CD14-positive monocyte (primary cell): Measurements from ENCODE around the gene SLC16A12. TPM values are rescaled to one million over a fixed set of nuclear protein-coding genes. Genes with fewer than 3 reads are reported as not detected.

Experiments
- DNase-seq, 3 donors: peaks; one replicate each; pipeline ENCODE4 v3.0.0-alpha.2; 2011 to 2022
- H2AFZ ChIP-seq: 2 replicates; pipeline ENCODE4 v1.6.0; 2012; ENCODE audit warnings: mild to moderate bottlenecking, low read depth, low read length, inconsistent platforms; ENCODE audit not compliant: insufficient read depth, poor library complexity, severe bottlenecking
- H3K27ac ChIP-seq, 2 donors: 1 replicate in 1 of 2; 2 replicates in 1 of 2; pipeline ENCODE4 v1.5.1; 2012 to 2013; ENCODE audit warnings: low read length in 2 of 2, control low read depth in 1 of 2, inconsistent platforms in 1 of 2, low read depth in 1 of 2, mild to moderate bottlenecking in 1 of 2
- H3K27me3 ChIP-seq, 2 donors: one replicate each; pipeline versions ENCODE4 v1.6.0 to v1.6.1; 2011 to 2013; ENCODE audit warnings: low read length in 2 of 2; ENCODE audit not compliant: control insufficient read depth in 2 of 2, insufficient read depth in 2 of 2
- H3K36me3 ChIP-seq, 2 donors: replicated peaks in 1 of 2; 1 replicate in 1 of 2; 2 replicates in 1 of 2; pipeline versions ENCODE4 v1.5.1 to v1.6.1; 2012 to 2013; ENCODE audit warnings: low read length in 2 of 2, control low read depth in 1 of 2, inconsistent platforms in 1 of 2, mild to moderate bottlenecking in 1 of 2; ENCODE audit not compliant: insufficient read depth in 2 of 2, control insufficient read depth in 1 of 2
- H3K4me1 ChIP-seq, 2 donors: 1 replicate in 1 of 2; 2 replicates in 1 of 2; pipeline versions ENCODE4 v1.5.1 to v1.6.1; 2012 to 2013; ENCODE audit warnings: low read length in 2 of 2, control low read depth in 1 of 2, inconsistent platforms in 1 of 2, mild to moderate bottlenecking in 1 of 2, moderate library complexity in 1 of 2; ENCODE audit not compliant: insufficient read depth in 2 of 2, control insufficient read depth in 1 of 2
- H3K4me2 ChIP-seq: replicated peaks from 2 replicates; pipeline ENCODE3; 2012; ENCODE audit warnings: low read length, moderate library complexity, mild to moderate bottlenecking; ENCODE audit not compliant: poor library complexity, severe bottlenecking; ENCODE audit errors: extremely low read depth
- H3K4me3 ChIP-seq, 3 experiments: fragments of 200-600 bp in 1 of 3; sonication (generic) in 1 of 3; replicated peaks in 1 of 3; 1 replicate in 2 of 3; 2 replicates in 1 of 3; pipeline ENCODE4 v1.5.1; 2011 to 2013; ENCODE audit warnings: low read length in 3 of 3, mild to moderate bottlenecking in 3 of 3, control low read depth in 2 of 3, low read depth in 2 of 3, inconsistent platforms in 1 of 3, moderate library complexity in 1 of 3
- H3K79me2 ChIP-seq: 2 replicates; pipeline ENCODE4 v1.6.0; 2012; ENCODE audit warnings: mild to moderate bottlenecking, control low read depth, inconsistent platforms, low read length, moderate library complexity; ENCODE audit not compliant: insufficient read depth
- H3K9ac ChIP-seq: 2 replicates; pipeline ENCODE4 v1.6.0; 2017; ENCODE audit warnings: low read length, mild to moderate bottlenecking; ENCODE audit not compliant: insufficient read depth, poor library complexity, severe bottlenecking
- H3K9me3 ChIP-seq, 2 donors: replicated peaks in 1 of 2; 1 replicate in 1 of 2; 2 replicates in 1 of 2; pipeline versions ENCODE4 v1.5.1 to v1.6.1; 2012 to 2013; ENCODE audit warnings: low read length in 2 of 2, control low read depth in 1 of 2; ENCODE audit not compliant: control insufficient read depth in 1 of 2, insufficient read depth in 1 of 2
- H4K20me1 ChIP-seq: 2 replicates; pipeline ENCODE4 v1.6.0; 2012; ENCODE audit warnings: mild to moderate bottlenecking, low read length, control low read depth, moderate library complexity; ENCODE audit not compliant: insufficient read depth
- H3K27ac Mint-ChIP-seq, 7 donors: one replicate each; pipeline ENCODE4 v1.8.0; 2020; ENCODE audit warnings: mild to moderate bottlenecking in 7 of 7, mixed read lengths in 7 of 7, moderate library complexity in 6 of 7, inconsistent platforms in 2 of 7
- H3K27me3 Mint-ChIP-seq, 3 donors: one replicate each; pipeline ENCODE4 v1.8.0; 2021 to 2022; ENCODE audit warnings: low read depth in 3 of 3, mild to moderate bottlenecking in 3 of 3, mixed read lengths in 3 of 3, moderate library complexity in 3 of 3, inconsistent platforms in 1 of 3
- H3K36me3 Mint-ChIP-seq, 2 donors: one replicate each; pipeline ENCODE4 v1.8.0; 2020; ENCODE audit warnings: mixed read lengths in 2 of 2, inconsistent platforms in 1 of 2, mild to moderate bottlenecking in 1 of 2
- H3K4me1 Mint-ChIP-seq: one replicate; pipeline ENCODE4 v1.8.0; 2020; ENCODE audit warnings: mild to moderate bottlenecking, mixed read lengths
- H3K4me3 Mint-ChIP-seq, 2 donors: one replicate each; pipeline ENCODE4 v1.8.0; 2020; ENCODE audit warnings: mild to moderate bottlenecking in 2 of 2, mixed read lengths in 2 of 2, moderate library complexity in 1 of 2
- H3K9me3 Mint-ChIP-seq, 7 donors: one replicate each; pipeline ENCODE4 v1.8.0; 2020 to 2022; ENCODE audit warnings: mixed read lengths in 7 of 7, mild to moderate bottlenecking in 6 of 7, moderate library complexity in 6 of 7, inconsistent platforms in 2 of 7
- WGBS: methylation state at CpG from one replicate; pipeline ENCODE4 v1.1.5; 2013; ENCODE audit warnings: missing lambda C conversion rate; ENCODE audit not compliant: insufficient coverage; 5-methylcytosine and 5-hydroxymethylcytosine counted together
- intact Hi-C, 2 donors: fragments of 100-400 bp; cut with micrococcal nuclease; formaldehyde crosslinking; loops; one replicate each; pipeline versions ENCODE4 v1.15.0 to v1.15.1; 2023
- polyA plus RNA-seq, 3 donors: library from polyadenylated mRNA; depleted of rRNA in 1 of 3; unstranded in 2 of 3; stranded (reverse) in 1 of 3; fragments of 300-500 nt in 2 of 3; fragments of >200 nt in 1 of 3; fragmentation: Illumina TruSeq in 2 of 3; gene quantifications; 1 replicate in 2 of 3; 2 replicates in 1 of 3; pipeline ENCODE4 v1.2.3, GENCODE V29; 2012 to 2021
- TF ChIP-seq, protein P1 (sequence below): fragments of 200-600 bp; IDR thresholded peaks from one replicate; pipeline ENCODE4 v1.8.0; 2022; ENCODE audit warnings: antibody characterized with exemption, mild to moderate bottlenecking

SLC16A12 gene
- polyA plus RNA-seq, 3 donors = 0.04 TPM; not detected in 2

DNA sequence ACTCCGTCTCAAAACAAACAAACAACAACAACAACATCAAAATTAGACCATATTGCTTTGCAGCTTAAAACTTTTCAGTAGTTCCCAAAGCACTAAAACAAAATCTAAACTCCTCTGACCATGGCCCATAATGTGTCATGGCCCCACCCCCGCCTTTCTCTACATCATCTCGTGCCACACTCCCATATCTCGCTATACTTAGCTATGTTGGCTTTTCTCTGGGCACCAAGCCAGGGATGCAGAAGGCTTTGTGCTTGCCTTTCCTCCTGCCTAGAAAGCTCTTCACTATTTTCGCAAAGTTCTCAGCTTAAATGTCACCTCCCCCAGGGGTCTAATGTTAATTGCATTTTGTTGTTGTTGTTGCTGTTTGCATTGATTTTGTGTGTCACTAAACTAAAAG lies 15.1 kb upstream of the SLC16A12 start:
- H3K9me3 ChIP-seq = peaks cover 0 to 4% of the 10 kb centered on the region in 2 donors
- no peak for DNase-seq
- H3K4me1 Mint-ChIP-seq = peaks cover 11% of the 10 kb centered on the region
- no peak overlapping the region for H3K4me3 Mint-ChIP-seq
- peaks cover 0 to 1% (median 0%) of the 10 kb centered on the region in 3 donors for H3K27me3 Mint-ChIP-seq
- no peak overlapping the region for H3K27ac Mint-ChIP-seq
- no peaks in the 10 kb centered on the region for H3K36me3 ChIP-seq
- intact Hi-C loops = no loop called here
- TF ChIP-seq, protein P1, sequence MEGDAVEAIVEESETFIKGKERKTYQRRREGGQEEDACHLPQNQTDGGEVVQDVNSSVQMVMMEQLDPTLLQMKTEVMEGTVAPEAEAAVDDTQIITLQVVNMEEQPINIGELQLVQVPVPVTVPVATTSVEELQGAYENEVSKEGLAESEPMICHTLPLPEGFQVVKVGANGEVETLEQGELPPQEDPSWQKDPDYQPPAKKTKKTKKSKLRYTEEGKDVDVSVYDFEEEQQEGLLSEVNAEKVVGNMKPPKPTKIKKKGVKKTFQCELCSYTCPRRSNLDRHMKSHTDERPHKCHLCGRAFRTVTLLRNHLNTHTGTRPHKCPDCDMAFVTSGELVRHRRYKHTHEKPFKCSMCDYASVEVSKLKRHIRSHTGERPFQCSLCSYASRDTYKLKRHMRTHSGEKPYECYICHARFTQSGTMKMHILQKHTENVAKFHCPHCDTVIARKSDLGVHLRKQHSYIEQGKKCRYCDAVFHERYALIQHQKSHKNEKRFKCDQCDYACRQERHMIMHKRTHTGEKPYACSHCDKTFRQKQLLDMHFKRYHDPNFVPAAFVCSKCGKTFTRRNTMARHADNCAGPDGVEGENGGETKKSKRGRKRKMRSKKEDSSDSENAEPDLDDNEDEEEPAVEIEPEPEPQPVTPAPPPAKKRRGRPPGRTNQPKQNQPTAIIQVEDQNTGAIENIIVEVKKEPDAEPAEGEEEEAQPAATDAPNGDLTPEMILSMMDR = no peak
- no peaks in the 10 kb centered on the region for H3K27me3 ChIP-seq
- no peak overlapping the region for H3K27ac ChIP-seq
- WGBS = 74% methylated on average over 3 of the region's 5 CpGs
- H3K4me2 ChIP-seq = no peak overlapping the region
- H4K20me1 ChIP-seq = no peaks in the 10 kb centered on the region
- peaks cover 0 to 7% (median 2%) of the 10 kb centered on the region in 7 donors for H3K9me3 Mint-ChIP-seq
- H3K4me3 ChIP-seq = no peak overlapping the region
- H3K9ac ChIP-seq = no peak overlapping the region
- no peaks in the 10 kb centered on the region for H3K79me2 ChIP-seq
- peaks cover 5 to 9% of the 10 kb centered on the region in 2 donors for H3K4me1 ChIP-seq
- H2AFZ ChIP-seq = no peak overlapping the region
- no peaks in the 10 kb centered on the region for H3K36me3 Mint-ChIP-seq

DNA sequence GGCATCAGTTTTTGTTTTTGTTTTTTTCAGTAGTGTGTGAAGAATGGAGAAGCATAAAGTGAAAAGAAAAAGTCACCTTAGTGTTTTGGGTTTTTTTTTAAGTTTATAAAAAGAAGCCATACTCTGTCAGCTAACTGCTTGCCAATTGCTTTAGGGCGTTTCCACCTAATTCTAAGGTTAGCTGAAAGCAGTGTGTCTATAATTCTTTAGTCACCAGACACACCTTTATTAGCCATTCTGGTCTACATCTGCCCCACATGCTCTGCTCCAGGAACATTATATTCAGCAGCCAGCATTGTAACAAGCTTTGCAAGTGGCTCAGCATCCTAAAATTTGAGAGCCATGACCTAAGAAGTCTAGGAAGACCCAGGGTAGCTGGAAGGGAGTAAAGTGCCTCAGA lies 14.1 kb upstream of the SLC16A12 start:
- DNase-seq = no peak
- Mint-ChIP-seq H3K27ac (no peak overlapping the region), H3K27me3 (peaks cover 0 to 1% (median 0%) of the 10 kb centered on the region in 3 donors), H3K4me3 (no peak overlapping the region), H3K9me3 (peaks cover 0 to 8% (median 2%) of the 10 kb centered on the region in 7 donors), H3K4me1 (peaks cover 11% of the 10 kb centered on the region), H3K36me3 (no peaks in the 10 kb centered on the region)
- H3K36me3 ChIP-seq = no peaks in the 10 kb centered on the region
- H3K4me2 ChIP-seq = no peak overlapping the region
- peaks cover 5 to 9% of the 10 kb centered on the region in 2 donors for H3K4me1 ChIP-seq
- no peaks in the 10 kb centered on the region for H3K79me2 ChIP-seq
- no peaks in the 10 kb centered on the region for H4K20me1 ChIP-seq
- no peak overlapping the region for H3K9ac ChIP-seq
- no peak overlapping the region for H3K4me3 ChIP-seq
- no peaks in the 10 kb centered on the region for H3K27me3 ChIP-seq
- H2AFZ ChIP-seq = no peak overlapping the region
- TF ChIP-seq, protein P1 = no peak
- no peak overlapping the region for H3K27ac ChIP-seq
- intact Hi-C loops = no loop called here
- H3K9me3 ChIP-seq = peaks cover 0 to 4% of the 10 kb centered on the region in 2 donors
- WGBS = no CpG with 5 or more reads among the region's 1 CpG
